Adrenal gland (tissue), 12 donors: ENCODE results near the gene CD46. TPM values are rescaled to one million over a fixed set of nuclear protein-coding genes. Genes with fewer than 3 reads are reported as not detected.

ENCODE experiments used
- DNase-seq, 7 donors: peaks; one replicate each; pipeline ENCODE4 v3.0.0-alpha.2; 2019 to 2020
- H3K27ac ChIP-seq, 5 donors: fragments of 200-600 bp; sonication (generic) in 4 of 5; 1 replicate in 3 of 5; 2 replicates in 2 of 5; pipeline versions ENCODE4 v1.5.1 to v1.8.0; 2016 to 2020; ENCODE audit warnings: mild to moderate bottlenecking in 1 of 5
- H3K27me3 ChIP-seq: fragments of 200-600 bp; 2 replicates; pipeline ENCODE4 v1.8.0; 2021
- H3K36me3 ChIP-seq, 2 donors: fragments of 200-600 bp; replicated peaks in 1 of 2; 1 replicate in 1 of 2; 2 replicates in 1 of 2; pipeline versions ENCODE4 v1.5.1 to v1.8.0; 2018 to 2022
- H3K4me1 ChIP-seq, 2 donors: fragments of 200-600 bp; replicated peaks in 1 of 2; 1 replicate in 1 of 2; 2 replicates in 1 of 2; pipeline versions ENCODE4 v1.5.1 to v1.8.0; 2018 to 2021
- H3K4me3 ChIP-seq, 4 donors: fragments of 200-600 bp; sonication (generic) in 3 of 4; one replicate each; pipeline ENCODE4 v1.5.1; 2016 to 2018
- H3K9me3 ChIP-seq, 3 donors: fragments of 200-600 bp; sonication (generic) in 1 of 3; replicated peaks in 1 of 3; 1 replicate in 2 of 3; 2 replicates in 1 of 3; pipeline versions ENCODE4 v1.5.1 to v1.8.0; 2016 to 2021
- POLR2A ChIP-seq, 2 donors: fragments of 450-650 bp; IDR thresholded peaks; one replicate each; pipeline ENCODE4 v1.6.1; 2017; ENCODE audit warnings: antibody characterized with exemption in 2 of 2, mild to moderate bottlenecking in 2 of 2, moderate library complexity in 1 of 2
- WGBS, 4 donors: extraction: QIAGEN DNeasy Blood & Tissue Kit in 2 of 4; methylation state at CpG; one replicate each; pipeline versions ENCODE4 v1.1.5 to v1.1.7; 2013 to 2017; 5-methylcytosine and 5-hydroxymethylcytosine counted together
- intact Hi-C, 2 donors: fragments of 100-400 bp; cut with DNase I; formaldehyde crosslinking; loops; one replicate each; pipeline versions ENCODE4 v1.14.1 to v1.15.0; 2022 to 2023
- polyA plus RNA-seq, 3 donors: library from polyadenylated mRNA; stranded (reverse); fragments of 200-250 nt in 2 of 3; fragments of 350-450 nt in 1 of 3; fragmentation: Illumina TruSeq in 1 of 3; extraction: RNeasy Lipid Tissue Mini Kit (QIAGEN cat#74804) in 1 of 3; gene quantifications; one replicate each; pipeline ENCODE4 v1.2.3, GENCODE V29; 2013 to 2014
- total RNA-seq, 9 donors: library from RNA; depleted of rRNA in 4 of 9; stranded (reverse); fragments of >200 nt in 4 of 9; fragments of 120-200 nt in 1 of 9; fragmentation: NEBNext Ultra II Directional in 1 of 9; extraction: Animal tissue kit (Norgen Biotek cat#: 25700) in 1 of 9; gene quantifications; one replicate each; pipeline versions ENCODE4 v1.1.0 to v1.2.4, GENCODE V29; 2013 to 2023
- TF ChIP-seq, protein P1 (sequence below), 6 experiments: fragments of 450-650 bp in 4 of 6; fragments of 200-600 bp in 2 of 6; sonication (generic) in 1 of 6; IDR thresholded peaks; 1 replicate in 5 of 6; 2 replicates in 1 of 6; pipeline versions ENCODE4 v1.5.1 to v1.8.0; 2016 to 2021; ENCODE audit warnings: antibody characterized with exemption in 6 of 6, mild to moderate bottlenecking in 2 of 6, moderate library complexity in 1 of 6
- donor health status: healthy with polysubstance abuse.
- donor health status: Bipolar disorder and iron deficiency.
- donor health status: DM: yes; HTN: yes; CAD: no.
- donor health status: DM: no; HTN: no; CAD: no.
- donor health status: DM: no; HTN: no; CAD: no.
- donor health status: DM: yes; HTN: yes; CAD: no.

CD46 gene
- total and polyA plus RNA-seq, 12 donors: 94.9 to 618 (median 386) TPM

DNA sequence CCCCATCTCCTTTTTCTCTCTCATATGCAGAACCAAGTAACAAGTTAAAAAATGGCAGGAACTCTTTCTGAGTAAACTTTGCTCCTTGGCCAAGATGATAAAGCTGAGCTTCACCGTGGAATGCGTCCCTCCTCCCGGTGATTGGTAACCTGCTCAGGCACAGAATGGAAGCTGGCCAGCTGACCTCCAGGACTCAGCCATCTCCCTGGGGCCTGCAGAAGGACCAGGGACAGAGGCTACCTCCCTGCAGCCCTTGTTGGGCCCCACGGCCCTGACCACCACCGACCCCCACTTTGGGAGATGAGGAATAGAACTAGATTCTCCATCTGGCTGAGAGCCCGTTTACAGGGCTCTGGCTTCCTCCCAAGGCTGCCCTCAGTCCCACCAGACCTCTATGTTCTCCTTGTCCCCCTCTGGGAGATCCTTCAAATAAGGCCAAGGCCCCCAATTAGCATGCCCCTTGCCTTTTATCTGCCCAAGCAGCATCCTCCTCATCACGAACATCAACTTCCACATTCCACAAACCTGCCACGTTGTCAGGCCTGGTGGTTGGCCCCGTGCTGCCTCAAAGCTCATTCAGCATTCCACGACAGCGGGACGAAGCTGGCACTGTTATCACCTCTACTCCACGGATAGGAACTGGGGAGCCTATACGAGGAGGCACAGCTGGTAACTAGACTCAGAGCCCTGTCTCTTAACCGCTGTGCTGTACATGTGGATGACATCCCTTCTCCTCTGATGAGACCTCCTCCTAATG is 84.9 kb downstream of the CD46 start:
- peak in 2 of 7 donors; percentile 43 to 54 for DNase-seq
- TF ChIP-seq, protein P1, sequence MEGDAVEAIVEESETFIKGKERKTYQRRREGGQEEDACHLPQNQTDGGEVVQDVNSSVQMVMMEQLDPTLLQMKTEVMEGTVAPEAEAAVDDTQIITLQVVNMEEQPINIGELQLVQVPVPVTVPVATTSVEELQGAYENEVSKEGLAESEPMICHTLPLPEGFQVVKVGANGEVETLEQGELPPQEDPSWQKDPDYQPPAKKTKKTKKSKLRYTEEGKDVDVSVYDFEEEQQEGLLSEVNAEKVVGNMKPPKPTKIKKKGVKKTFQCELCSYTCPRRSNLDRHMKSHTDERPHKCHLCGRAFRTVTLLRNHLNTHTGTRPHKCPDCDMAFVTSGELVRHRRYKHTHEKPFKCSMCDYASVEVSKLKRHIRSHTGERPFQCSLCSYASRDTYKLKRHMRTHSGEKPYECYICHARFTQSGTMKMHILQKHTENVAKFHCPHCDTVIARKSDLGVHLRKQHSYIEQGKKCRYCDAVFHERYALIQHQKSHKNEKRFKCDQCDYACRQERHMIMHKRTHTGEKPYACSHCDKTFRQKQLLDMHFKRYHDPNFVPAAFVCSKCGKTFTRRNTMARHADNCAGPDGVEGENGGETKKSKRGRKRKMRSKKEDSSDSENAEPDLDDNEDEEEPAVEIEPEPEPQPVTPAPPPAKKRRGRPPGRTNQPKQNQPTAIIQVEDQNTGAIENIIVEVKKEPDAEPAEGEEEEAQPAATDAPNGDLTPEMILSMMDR (IDR thresholded peaks at IDR 0.05): no peak
- no peak for TF ChIP-seq POLR2A (IDR thresholded peaks at IDR 0.05)
- H3K36me3 ChIP-seq: no peaks in the 10 kb centered on the region
- intact Hi-C loops: loop anchor here in 1 of 2 donors (10.0 kb wide), 1 partner anchor 128 kb away; no protein-coding TSS in a partner anchor
- peaks cover 26 to 63% of the 10 kb centered on the region in 2 donors for H3K4me1 ChIP-seq
- H3K9me3 ChIP-seq: no peaks in the 10 kb centered on the region
- peak overlapping the region in 2 of 5 donors; percentile 48 to 57 for H3K27ac ChIP-seq
- H3K4me3 ChIP-seq: no peak overlapping the region
- WGBS, 4 donors: 54 to 73% (median 63%) methylated on average over 11 to 15 of the region's 15 CpGs
- H3K27me3 ChIP-seq: no peaks in the 10 kb centered on the region

DNA sequence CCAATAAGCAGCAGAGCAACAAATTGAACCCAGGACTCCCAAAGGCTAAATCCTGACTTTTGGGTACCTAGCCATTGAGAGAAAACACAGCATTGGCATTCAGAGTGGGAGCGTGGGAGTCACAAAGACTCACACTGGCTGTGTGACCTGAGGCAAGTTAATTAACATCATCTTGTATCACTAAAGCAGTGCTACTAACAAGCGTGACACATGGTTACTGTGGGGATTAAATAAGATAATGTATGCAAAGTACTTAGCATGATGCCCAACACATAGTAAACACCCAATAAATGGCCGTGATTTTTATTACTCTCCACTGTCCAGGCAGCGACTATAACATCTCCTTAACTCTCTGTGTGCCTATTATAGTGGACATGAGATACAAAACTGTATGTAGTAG is 85.8 kb downstream of the CD46 start:
- no peaks in the 10 kb centered on the region for H3K27me3 ChIP-seq
- DNase-seq: no peak
- TF ChIP-seq, protein P1 (IDR thresholded peaks at IDR 0.05): no peak
- TF ChIP-seq POLR2A (IDR thresholded peaks at IDR 0.05): no peak
- H3K4me3 ChIP-seq: no peak overlapping the region
- H3K36me3 ChIP-seq: no peaks in the 10 kb centered on the region
- 88 to 92% (median 90%) methylated on average over 4 of the region's 4 CpGs for WGBS, 4 donors
- H3K27ac ChIP-seq: peak overlapping the region in 3 of 5 donors; percentile 49 to 74 (median 71)
- intact Hi-C loops: loop anchor here in 1 of 2 donors (10.0 kb wide), 1 partner anchor 127 kb away; no protein-coding TSS in a partner anchor
- no peaks in the 10 kb centered on the region for H3K9me3 ChIP-seq
- peaks cover 23 to 58% of the 10 kb centered on the region in 2 donors for H3K4me1 ChIP-seq

DNA sequence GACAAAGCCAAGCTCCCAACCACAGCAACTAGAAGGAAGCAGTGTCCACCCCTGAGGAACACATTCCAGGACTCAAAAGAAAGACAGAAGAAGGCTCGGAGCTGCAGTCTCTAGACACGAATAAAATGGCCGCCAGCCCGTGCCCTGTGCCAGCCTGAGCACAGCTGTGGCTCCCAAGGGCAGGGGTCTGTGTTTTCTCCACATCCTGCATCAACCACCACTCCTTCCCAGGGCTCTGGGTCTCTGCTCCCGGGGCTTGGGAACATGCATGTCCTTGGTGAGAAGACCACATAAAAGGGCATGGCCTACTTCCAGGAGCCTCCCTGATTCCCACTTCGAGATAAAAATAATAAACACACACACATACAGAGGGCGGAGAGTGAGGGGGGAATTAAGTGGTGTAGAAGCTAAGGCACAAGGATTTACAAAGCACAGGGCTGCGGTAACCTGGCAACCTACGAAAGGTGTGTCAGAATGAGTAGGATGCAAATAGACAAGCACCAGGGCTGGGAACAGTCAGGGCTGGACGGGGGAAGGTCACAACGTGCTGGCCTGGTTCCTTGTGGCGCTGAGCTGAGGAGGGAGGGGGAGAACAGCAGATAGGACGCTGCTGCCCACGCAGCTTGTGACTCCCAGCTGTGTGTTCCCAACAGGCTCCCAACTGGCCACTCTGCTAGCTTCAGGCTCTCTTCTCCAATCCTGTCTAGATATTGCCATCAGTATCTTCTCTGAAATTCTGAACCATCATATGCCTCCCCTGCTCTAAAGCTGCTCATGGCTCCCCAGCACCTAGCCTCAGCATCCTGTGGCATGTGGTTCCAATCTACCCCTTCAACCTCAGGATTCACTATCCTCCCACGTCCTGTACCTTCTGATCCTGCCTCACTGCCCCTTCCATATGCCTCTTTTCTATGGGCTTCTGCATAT is 86.6 kb downstream of the CD46 start:
- peak overlapping the region; percentile 13 to 74 (median 49) for H3K27ac ChIP-seq
- DNase-seq: peak; percentile 76 to 93 (median 89)
- peaks cover 23 to 51% of the 10 kb centered on the region in 2 donors for H3K4me1 ChIP-seq
- H3K9me3 ChIP-seq: no peaks in the 10 kb centered on the region
- intact Hi-C loops: loop anchor here in 1 of 2 donors (10.0 kb wide), 1 partner anchor 126 kb away; no protein-coding TSS in a partner anchor
- H3K27me3 ChIP-seq: no peaks in the 10 kb centered on the region
- peak in 1 of 2 donors; percentile 63 for TF ChIP-seq POLR2A (IDR thresholded peaks at IDR 0.05)
- TF ChIP-seq, protein P1 (IDR thresholded peaks at IDR 0.05): no peak
- no peaks in the 10 kb centered on the region for H3K36me3 ChIP-seq
- WGBS, 4 donors: 34 to 51% (median 43%) methylated on average over 15 of the region's 15 CpGs
- H3K4me3 ChIP-seq: no peak overlapping the region

DNA sequence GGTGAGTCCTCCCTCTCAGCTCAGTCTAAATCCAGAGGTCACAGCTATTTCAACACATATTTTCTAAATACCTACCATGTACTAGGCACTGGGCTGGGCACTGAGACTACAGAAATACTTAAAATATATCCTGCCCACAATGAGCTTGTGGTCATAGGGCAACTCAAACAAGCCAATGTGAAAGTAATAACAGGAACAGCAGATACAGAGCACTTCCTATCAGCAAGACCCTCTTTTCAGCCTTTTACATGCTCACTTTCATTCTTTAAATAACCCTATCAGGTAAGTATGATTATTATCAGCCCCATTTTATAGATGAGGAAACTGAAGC is 87.2 kb downstream of the CD46 start:
- Histone ChIP-seq H3K27ac (peak overlapping the region in 3 of 5 donors; percentile 49 to 74 (median 71)), H3K36me3 (no peaks in the 10 kb centered on the region), H3K4me3 (no peak overlapping the region), H3K9me3 (no peaks in the 10 kb centered on the region), H3K27me3 (no peaks in the 10 kb centered on the region), H3K4me1 (peaks cover 23 to 48% of the 10 kb centered on the region in 2 donors)
- DNase-seq: no peak
- TF ChIP-seq, protein P1 (IDR thresholded peaks at IDR 0.05): no peak
- TF ChIP-seq POLR2A (IDR thresholded peaks at IDR 0.05): no peak
- intact Hi-C loops: loop anchor here in 1 of 2 donors (10.0 kb wide), 1 partner anchor 126 kb away; no protein-coding TSS in a partner anchor
